ENCODE measurements around the gene CUL5.

CUL5 gene

GRCh38 chr11:108037211-108037610 lies 28.5 kb downstream of the CUL5 start:
- ATAC-seq (no peak), DNase-seq (no peak)
- H3K36me3 Mint-ChIP-seq (ENCODE audit: low read depth) = peaks cover 37% of the 10 kb centered on the region
- H3K27me3 Mint-ChIP-seq = no peaks in the 10 kb centered on the region
- no peak overlapping the region for H3K4me3 Mint-ChIP-seq
- peaks cover 7% of the 10 kb centered on the region for H3K4me1 Mint-ChIP-seq
- H3K9me3 Mint-ChIP-seq = no peaks in the 10 kb centered on the region
- no peak overlapping the region for H3K27ac Mint-ChIP-seq

- no peaks in the 10 kb centered on the region for H3K27me3 Mint-ChIP-seq
- H3K27ac Mint-ChIP-seq = no peak overlapping the region
- DNase-seq (no peak), ATAC-seq (no peak)
- no peaks in the 10 kb centered on the region for H3K9me3 Mint-ChIP-seq
- H3K36me3 Mint-ChIP-seq (ENCODE audit: low read depth) = peaks cover 35% of the 10 kb centered on the region
- H3K4me3 Mint-ChIP-seq = no peak overlapping the region
- H3K4me1 Mint-ChIP-seq = peaks cover 3% of the 10 kb centered on the region
Observed at GRCh38 chr11:108037636-108038035, 28.9 kb downstream of the CUL5 start.

DNA sequence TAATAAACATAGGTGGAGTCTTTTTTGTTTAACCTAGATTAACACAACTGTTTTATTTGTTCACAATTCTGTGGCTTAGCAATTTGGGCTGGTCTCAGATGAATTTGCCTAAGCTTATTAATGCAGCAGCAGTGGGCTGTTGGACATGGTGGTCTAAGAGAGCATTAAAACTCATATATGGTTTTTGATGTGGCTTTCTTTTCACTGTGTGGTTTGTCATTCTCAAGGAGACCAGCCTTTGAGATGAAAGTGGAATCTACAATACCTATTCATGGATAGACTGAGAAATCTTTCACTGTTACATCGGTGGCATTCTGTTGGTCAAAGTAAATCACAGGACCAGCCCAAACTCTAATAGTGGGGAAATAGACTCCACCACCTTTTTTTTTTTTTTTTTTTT lies 39.6 kb downstream of the CUL5 start:
- no peak overlapping the region for H3K27ac Mint-ChIP-seq

DNA sequence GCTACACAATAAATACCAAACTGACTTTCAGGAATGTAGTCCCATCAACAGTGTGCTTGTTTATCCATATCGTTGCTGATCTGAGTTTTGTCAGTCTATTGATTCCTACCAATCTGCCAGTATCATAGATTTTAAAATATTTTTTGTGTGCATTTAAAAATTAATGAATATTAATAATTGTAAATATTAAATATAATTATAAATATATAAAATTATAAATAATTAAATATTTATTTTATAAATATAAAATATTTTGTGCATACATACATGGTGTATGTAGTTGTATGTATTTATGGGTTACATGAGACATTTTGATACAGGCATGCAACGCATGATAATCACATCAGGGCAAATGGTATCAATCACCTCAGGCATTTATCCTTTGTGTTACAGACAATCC lies 53.6 kb downstream of the CUL5 start:
- ATAC-seq (no peak), DNase-seq (no peak)
- Mint-ChIP-seq H3K9me3 (no peaks in the 10 kb centered on the region), H3K36me3 (ENCODE audit: low read depth) (peaks cover 35% of the 10 kb centered on the region), H3K4me3 (no peak overlapping the region), H3K27me3 (no peaks in the 10 kb centered on the region), H3K4me1 (no peaks in the 10 kb centered on the region), H3K27ac (no peak overlapping the region)

More for the DNA sequence above, 39.6 kb downstream of the CUL5 start:
- H3K9me3 Mint-ChIP-seq = no peaks in the 10 kb centered on the region
- no peak for ATAC-seq
- H3K4me3 Mint-ChIP-seq = no peak overlapping the region
- H3K4me1 Mint-ChIP-seq = no peaks in the 10 kb centered on the region
- H3K27me3 Mint-ChIP-seq = no peaks in the 10 kb centered on the region
- DNase-seq = no peak
- peaks cover 15% of the 10 kb centered on the region for H3K36me3 Mint-ChIP-seq (ENCODE audit: low read depth)

GRCh38 chr11:108063410-108063809 lies 54.7 kb downstream of the CUL5 start:
- Mint-ChIP-seq H3K27ac (no peak overlapping the region), H3K36me3 (ENCODE audit: low read depth) (peaks cover 31% of the 10 kb centered on the region)
- ATAC-seq = no peak

GRCh38 chr11:108069947-108070346 lies 61.2 kb downstream of the CUL5 start:
- ATAC-seq (peak; percentile 75), DNase-seq (no peak)
- no peak overlapping the region for H3K27ac Mint-ChIP-seq
- no peaks in the 10 kb centered on the region for H3K9me3 Mint-ChIP-seq
- H3K27me3 Mint-ChIP-seq = no peaks in the 10 kb centered on the region
- peaks cover 15% of the 10 kb centered on the region for H3K36me3 Mint-ChIP-seq (ENCODE audit: low read depth)
- peaks cover 16% of the 10 kb centered on the region for H3K4me1 Mint-ChIP-seq
- H3K4me3 Mint-ChIP-seq = no peak overlapping the region

More at GRCh38 chr11:108063410-108063809, 54.7 kb downstream of the CUL5 start:
- H3K4me1 Mint-ChIP-seq = no peaks in the 10 kb centered on the region
- no peaks in the 10 kb centered on the region for H3K27me3 Mint-ChIP-seq
- no peaks in the 10 kb centered on the region for H3K9me3 Mint-ChIP-seq
- no peak overlapping the region for H3K4me3 Mint-ChIP-seq
- DNase-seq = no peak

- H3K27ac Mint-ChIP-seq = no peak overlapping the region
- DNase-seq (no peak), ATAC-seq (no peak)
- H3K27me3 Mint-ChIP-seq = no peaks in the 10 kb centered on the region
- peaks cover 35% of the 10 kb centered on the region for H3K36me3 Mint-ChIP-seq (ENCODE audit: low read depth)
- H3K9me3 Mint-ChIP-seq = no peaks in the 10 kb centered on the region
- H3K4me3 Mint-ChIP-seq = no peak overlapping the region
- H3K4me1 Mint-ChIP-seq = no peaks in the 10 kb centered on the region
Observed at GRCh38 chr11:108084811-108085210, 76.1 kb downstream of the CUL5 start.

- no peak for ATAC-seq
- H3K4me3 Mint-ChIP-seq = no peak overlapping the region
- no peak for DNase-seq
- H3K36me3 Mint-ChIP-seq (ENCODE audit: low read depth) = peaks cover 31% of the 10 kb centered on the region
- no peaks in the 10 kb centered on the region for H3K27me3 Mint-ChIP-seq
- H3K27ac Mint-ChIP-seq = no peak overlapping the region
- H3K4me1 Mint-ChIP-seq = no peaks in the 10 kb centered on the region
- H3K9me3 Mint-ChIP-seq = no peaks in the 10 kb centered on the region
Observed at GRCh38 chr11:108085672-108086071, 77.0 kb downstream of the CUL5 start.

DNA sequence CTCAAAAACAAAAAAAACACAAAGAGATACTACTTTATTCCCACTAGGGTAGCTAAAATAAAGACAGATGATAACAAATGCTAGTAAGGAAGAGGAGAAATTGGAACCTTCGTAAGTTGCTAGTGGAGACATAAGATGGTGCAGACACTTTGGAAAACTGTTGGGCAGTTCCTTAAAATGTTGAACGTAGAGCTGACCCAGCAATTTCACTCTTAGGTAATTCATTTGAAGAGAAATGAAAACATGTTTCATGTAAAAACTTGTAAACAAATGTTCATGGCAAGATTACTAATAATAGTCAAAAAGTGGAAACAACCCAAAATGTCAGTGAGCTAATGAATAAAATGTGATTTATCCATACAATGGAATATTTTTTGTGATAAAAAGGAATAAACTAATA lies 83.4 kb downstream of the CUL5 start:
- Mint-ChIP-seq H3K9me3 (no peaks in the 10 kb centered on the region), H3K27ac (no peak overlapping the region), H3K4me1 (no peaks in the 10 kb centered on the region), H3K36me3 (ENCODE audit: low read depth) (peaks cover 33% of the 10 kb centered on the region), H3K4me3 (no peak overlapping the region), H3K27me3 (no peaks in the 10 kb centered on the region)
- ATAC-seq = no peak
- no peak for DNase-seq

GRCh38 chr11:108093128-108093904 lies 84.6 kb downstream of the CUL5 start:
- peaks cover 42% of the 10 kb centered on the region for H3K36me3 Mint-ChIP-seq (ENCODE audit: low read depth)
- no peaks in the 10 kb centered on the region for H3K27me3 Mint-ChIP-seq
- ATAC-seq (no peak), DNase-seq (no peak)
- H3K4me1 Mint-ChIP-seq = no peaks in the 10 kb centered on the region
- no peaks in the 10 kb centered on the region for H3K9me3 Mint-ChIP-seq
- no peak overlapping the region for H3K27ac Mint-ChIP-seq
- no peak overlapping the region for H3K4me3 Mint-ChIP-seq

DNA sequence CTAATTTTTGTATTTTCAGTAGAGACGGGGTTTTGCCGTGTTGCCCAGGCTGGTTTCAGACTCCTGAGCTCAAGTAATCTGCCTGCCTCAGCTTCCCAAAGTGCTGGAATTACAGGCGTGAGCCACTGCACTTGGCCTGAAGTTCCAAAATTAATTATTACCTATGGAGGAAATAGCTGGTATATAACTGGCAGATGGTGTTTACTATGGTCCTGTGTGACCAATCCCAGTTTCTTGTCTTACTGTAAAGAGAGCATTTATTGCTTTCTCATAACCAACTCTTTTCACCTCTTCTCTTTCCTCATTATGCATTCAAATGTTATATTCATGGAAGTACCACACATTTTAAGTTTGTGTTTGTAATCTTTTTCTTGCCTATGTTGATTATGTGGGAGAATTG lies 88.5 kb downstream of the CUL5 start:
- H3K27me3 Mint-ChIP-seq = no peaks in the 10 kb centered on the region
- no peak overlapping the region for H3K4me3 Mint-ChIP-seq
- ATAC-seq (no peak), DNase-seq (no peak)
- H3K9me3 Mint-ChIP-seq = no peaks in the 10 kb centered on the region
- H3K27ac Mint-ChIP-seq = no peak overlapping the region
- no peaks in the 10 kb centered on the region for H3K4me1 Mint-ChIP-seq
- peaks cover 39% of the 10 kb centered on the region for H3K36me3 Mint-ChIP-seq (ENCODE audit: low read depth)

DNA sequence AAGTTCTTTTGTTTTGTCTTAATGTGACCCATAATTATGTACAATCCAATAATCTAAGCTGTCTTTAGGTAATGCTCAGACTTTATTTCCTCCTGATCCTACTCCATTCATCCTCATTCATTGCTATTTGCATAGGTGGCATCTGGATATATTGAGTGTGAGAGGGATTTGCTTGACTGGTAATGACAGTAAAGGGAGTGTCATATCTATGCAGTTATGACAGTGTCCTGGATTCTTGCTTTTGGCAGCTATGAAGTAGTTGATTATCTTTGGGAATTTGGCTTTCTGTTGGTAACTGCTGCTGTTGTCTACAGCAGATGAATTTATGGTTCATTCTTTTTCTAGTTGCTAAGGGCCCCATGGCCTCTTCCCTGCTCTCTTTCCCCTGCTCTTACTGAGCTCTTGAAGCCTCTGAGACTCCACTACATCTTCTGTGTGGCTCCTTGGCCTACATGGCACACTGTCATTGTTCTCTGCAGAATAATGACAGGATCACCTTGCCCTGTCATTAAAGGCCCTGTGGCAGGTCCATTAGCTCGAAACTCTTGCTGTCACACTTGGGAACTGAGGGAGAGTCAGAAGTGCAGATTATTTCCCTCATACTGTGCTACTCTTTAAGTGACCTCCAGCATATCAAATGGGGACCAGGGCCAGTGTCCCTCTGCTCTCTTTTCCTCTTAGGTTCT lies 92.5 kb downstream of the CUL5 start:
- no peaks in the 10 kb centered on the region for H3K4me1 Mint-ChIP-seq
- no peaks in the 10 kb centered on the region for H3K9me3 Mint-ChIP-seq
- peaks cover 28% of the 10 kb centered on the region for H3K36me3 Mint-ChIP-seq (ENCODE audit: low read depth)
- DNase-seq = no peak
- ATAC-seq = no peak
- no peaks in the 10 kb centered on the region for H3K27me3 Mint-ChIP-seq
- H3K27ac Mint-ChIP-seq = no peak overlapping the region
- no peak overlapping the region for H3K4me3 Mint-ChIP-seq

GRCh38 chr11:108111126-108111525 lies 102.4 kb downstream of the CUL5 start:
- H3K27ac Mint-ChIP-seq = no peak overlapping the region
- ATAC-seq (no peak), DNase-seq (no peak)
- H3K4me3 Mint-ChIP-seq = no peak overlapping the region
- no peaks in the 10 kb centered on the region for H3K9me3 Mint-ChIP-seq
- H3K4me1 Mint-ChIP-seq = no peaks in the 10 kb centered on the region
- H3K27me3 Mint-ChIP-seq = no peaks in the 10 kb centered on the region
- H3K36me3 Mint-ChIP-seq (ENCODE audit: low read depth) = no peaks in the 10 kb centered on the region

DNA sequence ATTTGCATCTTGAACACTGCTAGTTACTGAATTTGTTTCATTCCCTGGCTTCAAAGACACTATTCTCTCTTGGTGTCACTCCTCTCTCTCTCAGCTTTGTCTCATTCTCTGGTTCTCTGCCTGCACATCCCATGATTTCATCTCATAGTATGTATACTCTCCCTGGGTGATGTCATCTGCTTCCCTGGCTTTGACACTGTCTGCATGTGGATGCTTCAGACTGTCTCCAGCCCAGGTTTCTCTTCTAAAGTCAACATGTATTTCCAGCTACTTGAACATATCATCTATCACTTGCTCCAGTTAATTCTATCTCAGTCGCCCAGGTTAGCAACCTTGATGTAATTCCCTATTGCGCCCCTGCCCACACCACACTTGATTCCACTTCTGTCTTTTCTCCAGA lies 103.4 kb downstream of the CUL5 start:
- no peaks in the 10 kb centered on the region for H3K36me3 Mint-ChIP-seq (ENCODE audit: low read depth)
- H3K9me3 Mint-ChIP-seq = no peaks in the 10 kb centered on the region
- H3K4me3 Mint-ChIP-seq = no peak overlapping the region
- no peak for ATAC-seq
- no peaks in the 10 kb centered on the region for H3K27me3 Mint-ChIP-seq
- no peak for DNase-seq
- no peak overlapping the region for H3K27ac Mint-ChIP-seq
- H3K4me1 Mint-ChIP-seq = no peaks in the 10 kb centered on the region

GRCh38 chr11:108115500-108116140 lies 106.9 kb downstream of the CUL5 start:
- H3K4me1 Mint-ChIP-seq = peaks cover 4% of the 10 kb centered on the region
- DNase-seq (no peak), ATAC-seq (no peak)
- H3K4me3 Mint-ChIP-seq = no peak overlapping the region
- no peaks in the 10 kb centered on the region for H3K27me3 Mint-ChIP-seq
- no peaks in the 10 kb centered on the region for H3K9me3 Mint-ChIP-seq
- no peaks in the 10 kb centered on the region for H3K36me3 Mint-ChIP-seq (ENCODE audit: low read depth)
- no peak overlapping the region for H3K27ac Mint-ChIP-seq

All from activated naive CD8-positive, alpha-beta T cell treated with anti-CD3 and anti-CD28 coated beads, Interleukin-2, amount 50 U/mL, for 24 hours (primary cell).